Measurements from ENCODE around the gene GFOD1.

GFOD1 gene

GRCh38 chr6:13487122-13488014 lies at the start of gene GFOD1:
Gene GFOD1 (minus strand): TSS chr6:13487600. CDS start chr6:13486890, 710 bp downstream.
- peak within 1 kb of the TSS; percentile 33 for H3K9ac ChIP-seq (ENCODE audit: low read length)
- no peaks in the 10 kb centered on the region for H3K27me3 ChIP-seq (ENCODE audit: control insufficient read depth, insufficient read depth, low read length)
- no peaks in the 10 kb centered on the region for H3K4me1 ChIP-seq (ENCODE audit: control insufficient read depth, insufficient read depth, low read length)
- H3K36me3 ChIP-seq (ENCODE audit: control insufficient read depth, insufficient read depth, low read length): no peaks in the 10 kb centered on the region
- H3K27ac ChIP-seq (ENCODE audit: low read depth, low read length): peak within 1 kb of the TSS; percentile 86
- H3K4me3 ChIP-seq (ENCODE audit: low read length): peak within 1 kb of the TSS; percentile 85

DNA sequence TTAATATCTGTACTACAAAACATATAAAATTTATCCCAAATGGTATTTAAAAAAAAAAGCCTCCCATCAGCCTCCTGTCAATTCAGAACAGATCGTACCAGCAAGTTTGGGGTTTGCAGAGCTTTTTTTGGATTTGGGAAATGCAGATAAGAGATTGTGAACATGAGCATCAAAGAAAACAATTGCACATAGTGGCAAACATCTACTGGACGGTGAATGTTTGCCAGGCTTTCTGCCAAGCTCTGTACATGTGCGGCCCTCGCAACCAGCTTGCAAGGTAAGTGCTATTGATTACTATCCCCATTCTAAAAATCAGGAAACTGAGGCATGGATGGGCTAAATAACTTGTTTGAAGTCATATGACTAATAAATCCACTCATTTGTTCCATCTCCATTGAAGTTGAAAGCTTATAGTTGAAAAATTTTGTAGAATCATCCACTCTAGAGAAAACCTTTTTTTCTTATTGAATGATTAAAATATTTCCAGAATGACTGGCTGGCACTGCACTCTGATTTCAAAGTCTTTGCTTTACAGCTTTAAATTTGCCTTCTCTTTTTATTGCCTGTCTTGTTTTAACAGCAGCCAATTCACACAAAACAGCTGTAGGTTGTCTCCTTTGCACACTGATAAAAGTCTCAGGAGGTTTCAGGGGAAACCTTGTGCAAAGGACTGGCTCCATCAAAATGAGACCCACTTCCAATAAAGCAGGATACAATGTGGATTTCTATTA lies 49.6 kb upstream of the GFOD1 start:
- Histone ChIP-seq H3K4me1 (ENCODE audit: control insufficient read depth, insufficient read depth, low read length) (no peaks in the 10 kb centered on the region), H3K4me3 (ENCODE audit: low read length) (no peak overlapping the region), H3K36me3 (ENCODE audit: control insufficient read depth, insufficient read depth, low read length) (no peaks in the 10 kb centered on the region), H3K9ac (ENCODE audit: low read length) (no peak overlapping the region), H3K27ac (ENCODE audit: low read depth, low read length) (peak overlapping the region; percentile 17), H3K27me3 (ENCODE audit: control insufficient read depth, insufficient read depth, low read length) (no peaks in the 10 kb centered on the region)

- H3K4me3 ChIP-seq (ENCODE audit: low read length): no peak overlapping the region
- no peak overlapping the region for H3K27ac ChIP-seq (ENCODE audit: low read depth, low read length)
- H3K9ac ChIP-seq (ENCODE audit: low read length): no peak overlapping the region
- no peaks in the 10 kb centered on the region for H3K4me1 ChIP-seq (ENCODE audit: control insufficient read depth, insufficient read depth, low read length)
- no peaks in the 10 kb centered on the region for H3K36me3 ChIP-seq (ENCODE audit: control insufficient read depth, insufficient read depth, low read length)
- H3K27me3 ChIP-seq (ENCODE audit: control insufficient read depth, insufficient read depth, low read length): no peaks in the 10 kb centered on the region
These were observed 47.9 kb upstream of the GFOD1 start for GRCh38 chr6:13535306-13535705.

GRCh38 chr6:13534536-13534935 lies 47.1 kb upstream of the GFOD1 start:
- Histone ChIP-seq H3K27ac (ENCODE audit: low read depth, low read length) (no peak overlapping the region), H3K9ac (ENCODE audit: low read length) (no peak overlapping the region), H3K4me1 (ENCODE audit: control insufficient read depth, insufficient read depth, low read length) (no peaks in the 10 kb centered on the region), H3K4me3 (ENCODE audit: low read length) (no peak overlapping the region), H3K27me3 (ENCODE audit: control insufficient read depth, insufficient read depth, low read length) (no peaks in the 10 kb centered on the region), H3K36me3 (ENCODE audit: control insufficient read depth, insufficient read depth, low read length) (no peaks in the 10 kb centered on the region)

DNA sequence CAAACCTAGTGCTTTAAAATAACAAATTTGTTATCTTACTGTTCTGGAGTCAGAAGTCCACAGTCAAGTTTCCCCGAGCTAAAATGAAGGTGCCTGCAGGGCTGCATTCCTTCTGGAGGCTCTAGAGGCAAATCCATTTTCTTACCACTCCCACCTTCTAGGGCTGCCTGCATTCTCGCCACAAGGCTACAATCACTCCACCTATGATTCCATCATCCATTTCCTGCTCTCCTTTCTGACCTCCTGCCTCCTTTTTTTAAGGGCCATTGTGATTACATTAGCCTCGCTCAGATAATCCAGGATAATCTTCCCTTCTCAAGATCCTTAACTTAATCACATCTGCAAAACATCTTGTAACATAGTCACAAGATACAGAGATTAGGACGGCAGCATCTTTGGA lies 44.6 kb upstream of the GFOD1 start:
- Histone ChIP-seq H3K36me3 (ENCODE audit: control insufficient read depth, insufficient read depth, low read length) (no peaks in the 10 kb centered on the region), H3K4me3 (ENCODE audit: low read length) (no peak overlapping the region), H3K4me1 (ENCODE audit: control insufficient read depth, insufficient read depth, low read length) (no peaks in the 10 kb centered on the region), H3K9ac (ENCODE audit: low read length) (no peak overlapping the region), H3K27me3 (ENCODE audit: control insufficient read depth, insufficient read depth, low read length) (no peaks in the 10 kb centered on the region), H3K27ac (ENCODE audit: low read depth, low read length) (no peak overlapping the region)

GRCh38 chr6:13528777-13529343 lies 41.5 kb upstream of the GFOD1 start:
- Histone ChIP-seq H3K36me3 (ENCODE audit: control insufficient read depth, insufficient read depth, low read length) (no peaks in the 10 kb centered on the region), H3K9ac (ENCODE audit: low read length) (no peak overlapping the region), H3K27me3 (ENCODE audit: control insufficient read depth, insufficient read depth, low read length) (no peaks in the 10 kb centered on the region), H3K27ac (ENCODE audit: low read depth, low read length) (no peak overlapping the region), H3K4me1 (ENCODE audit: control insufficient read depth, insufficient read depth, low read length) (no peaks in the 10 kb centered on the region), H3K4me3 (ENCODE audit: low read length) (no peak overlapping the region)

- Histone ChIP-seq H3K9ac (ENCODE audit: low read length) (no peak overlapping the region), H3K27me3 (ENCODE audit: control insufficient read depth, insufficient read depth, low read length) (no peaks in the 10 kb centered on the region), H3K4me3 (ENCODE audit: low read length) (no peak overlapping the region), H3K36me3 (ENCODE audit: control insufficient read depth, insufficient read depth, low read length) (no peaks in the 10 kb centered on the region), H3K4me1 (ENCODE audit: control insufficient read depth, insufficient read depth, low read length) (no peaks in the 10 kb centered on the region), H3K27ac (ENCODE audit: low read depth, low read length) (no peak overlapping the region)
These were observed 40.8 kb upstream of the GFOD1 start for GRCh38 chr6:13528232-13528631.

GRCh38 chr6:13527671-13528056 lies 40.3 kb upstream of the GFOD1 start:
- Histone ChIP-seq H3K27me3 (ENCODE audit: control insufficient read depth, insufficient read depth, low read length) (no peaks in the 10 kb centered on the region), H3K27ac (ENCODE audit: low read depth, low read length) (no peak overlapping the region), H3K4me1 (ENCODE audit: control insufficient read depth, insufficient read depth, low read length) (no peaks in the 10 kb centered on the region), H3K9ac (ENCODE audit: low read length) (no peak overlapping the region), H3K4me3 (ENCODE audit: low read length) (no peak overlapping the region), H3K36me3 (ENCODE audit: control insufficient read depth, insufficient read depth, low read length) (no peaks in the 10 kb centered on the region)

DNA sequence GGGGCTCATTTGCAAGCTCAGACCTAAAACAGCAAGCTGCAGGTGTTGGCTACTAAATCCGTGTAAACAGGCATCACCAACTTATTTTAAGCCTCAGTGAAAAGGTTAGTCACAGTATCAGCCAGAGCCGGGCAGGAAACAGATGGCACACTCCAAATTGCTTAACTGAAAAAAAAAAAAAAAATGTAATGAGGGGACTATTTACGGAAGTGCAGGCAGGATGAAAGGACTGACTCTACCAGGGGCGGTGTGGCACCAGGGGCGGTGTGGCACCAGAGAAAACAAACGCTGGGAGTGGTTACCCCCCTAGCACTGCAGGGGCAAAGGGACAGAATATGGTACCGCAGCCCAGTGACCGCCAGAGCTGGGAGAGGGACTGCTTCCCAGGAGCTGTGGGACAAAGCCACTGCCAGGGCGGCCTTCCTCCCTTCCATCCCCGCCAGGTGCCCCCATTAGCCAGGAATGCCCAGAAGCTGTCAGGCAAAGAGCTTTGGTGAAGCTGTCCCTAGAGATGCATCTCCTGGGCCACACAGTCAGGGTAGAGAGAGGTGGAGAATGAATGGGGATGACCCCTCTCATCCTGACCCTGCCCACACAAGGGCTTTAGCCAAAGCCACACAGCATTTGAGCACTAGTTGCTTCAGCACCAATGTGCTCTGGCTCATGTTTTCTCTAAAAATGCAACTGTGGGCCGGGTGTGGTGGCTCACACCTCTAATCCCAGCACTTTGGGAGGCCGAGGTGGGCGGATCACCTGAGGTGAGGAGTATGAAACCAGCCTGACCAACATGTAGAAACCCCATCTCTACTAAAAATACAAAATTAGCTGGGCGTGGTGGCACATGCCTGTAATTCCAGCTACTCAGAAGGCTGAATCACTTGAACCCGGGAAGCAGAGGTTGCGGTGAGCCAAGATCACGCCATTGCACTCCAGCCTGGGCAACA lies 39.6 kb upstream of the GFOD1 start:
- H3K4me3 ChIP-seq (ENCODE audit: low read length): no peak overlapping the region
- H3K27ac ChIP-seq (ENCODE audit: low read depth, low read length): no peak overlapping the region
- H3K36me3 ChIP-seq (ENCODE audit: control insufficient read depth, insufficient read depth, low read length): no peaks in the 10 kb centered on the region
- no peaks in the 10 kb centered on the region for H3K4me1 ChIP-seq (ENCODE audit: control insufficient read depth, insufficient read depth, low read length)
- no peaks in the 10 kb centered on the region for H3K27me3 ChIP-seq (ENCODE audit: control insufficient read depth, insufficient read depth, low read length)
- no peak overlapping the region for H3K9ac ChIP-seq (ENCODE audit: low read length)

- Histone ChIP-seq H3K27me3 (ENCODE audit: control insufficient read depth, insufficient read depth, low read length) (no peaks in the 10 kb centered on the region), H3K4me3 (ENCODE audit: low read length) (no peak overlapping the region), H3K9ac (ENCODE audit: low read length) (no peak overlapping the region), H3K27ac (ENCODE audit: low read depth, low read length) (no peak overlapping the region), H3K4me1 (ENCODE audit: control insufficient read depth, insufficient read depth, low read length) (no peaks in the 10 kb centered on the region), H3K36me3 (ENCODE audit: control insufficient read depth, insufficient read depth, low read length) (no peaks in the 10 kb centered on the region)
These were observed 38.9 kb upstream of the GFOD1 start for GRCh38 chr6:13526357-13526726.

DNA sequence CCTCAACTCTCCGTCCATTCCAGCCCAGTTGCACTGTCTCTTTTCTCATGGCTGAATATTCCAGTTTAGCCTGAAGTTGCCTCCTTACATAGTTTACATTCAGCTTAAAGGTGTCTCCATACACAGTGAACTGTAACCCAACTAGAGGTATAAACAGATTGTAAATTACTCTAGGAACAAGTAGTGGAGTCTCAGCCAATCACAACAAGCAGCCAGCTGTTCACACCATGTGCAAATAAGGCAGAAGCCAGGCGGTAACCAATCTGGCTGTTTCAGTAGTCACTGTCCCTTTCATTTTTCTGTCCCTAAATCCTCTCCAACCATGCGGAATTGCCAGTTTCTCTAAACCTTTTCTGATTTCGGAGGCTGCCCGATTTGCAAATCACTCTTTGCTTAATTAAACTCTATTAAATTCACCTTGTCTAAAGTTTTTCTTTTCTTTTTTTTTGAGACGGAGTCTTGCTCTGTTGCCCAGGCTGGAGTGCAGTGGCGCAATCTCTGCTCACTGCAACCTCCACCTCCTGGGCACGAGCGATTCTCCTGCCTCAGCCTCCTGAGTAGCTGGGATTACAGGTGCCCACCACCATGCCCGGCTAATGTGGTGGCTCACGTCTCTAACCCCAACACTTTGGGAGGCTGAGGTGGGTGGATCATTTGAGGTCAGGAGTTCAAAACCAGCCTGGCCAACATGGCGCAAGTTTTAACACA lies 37.6 kb upstream of the GFOD1 start:
- Histone ChIP-seq H3K36me3 (ENCODE audit: control insufficient read depth, insufficient read depth, low read length) (no peaks in the 10 kb centered on the region), H3K27me3 (ENCODE audit: control insufficient read depth, insufficient read depth, low read length) (no peaks in the 10 kb centered on the region), H3K4me3 (ENCODE audit: low read length) (no peak overlapping the region), H3K4me1 (ENCODE audit: control insufficient read depth, insufficient read depth, low read length) (no peaks in the 10 kb centered on the region), H3K9ac (ENCODE audit: low read length) (no peak overlapping the region), H3K27ac (ENCODE audit: low read depth, low read length) (no peak overlapping the region)

All from rectal smooth muscle tissue (tissue), 1 donor.